HG02798 (cell line): ENCODE measurements around the gene COL9A1.
"Not testable (repeated sequence)": the region's sequence is repeated elsewhere in the genome, so short reads cannot be mapped to it uniquely, and the experiment has no call there.

Experiments used
- ATAC-seq: cut with Tn5 transposase; IDR thresholded peaks from one replicate; pipeline ENCODE4 v1.9.1; 2021; ENCODE audit warnings: mild to moderate bottlenecking; ENCODE audit not compliant: unreplicated experiment, poor library complexity

Gene COL9A1

GRCh38 chr6:70303034-70303525, at the start of gene COL9A1:
COL9A1 (minus strand) TSS chr6:70303084; CDS start chr6:70302924, 160 bp downstream.
- ATAC-seq = no peak

- ATAC-seq = no peak
These were observed 48.6 kb upstream of the COL9A1 start for GRCh38 chr6:70351461-70351860.

- no peak for ATAC-seq
These were observed 42.7 kb upstream of the COL9A1 start for GRCh38 chr6:70345619-70346018.

GRCh38 chr6:70343313-70343712, 40.4 kb upstream of the COL9A1 start:
- ATAC-seq = no peak

GRCh38 chr6:70339810-70340209, 36.9 kb upstream of the COL9A1 start:
- not testable (repeated sequence) for ATAC-seq

- ATAC-seq = no peak
These were observed 35.9 kb upstream of the COL9A1 start for GRCh38 chr6:70338775-70339174.

- ATAC-seq = no peak
These were observed 34.8 kb upstream of the COL9A1 start for GRCh38 chr6:70337743-70338105.

- no peak for ATAC-seq
These were observed 34.3 kb upstream of the COL9A1 start for GRCh38 chr6:70336996-70337742.

- ATAC-seq = no peak
These were observed 24.2 kb upstream of the COL9A1 start for GRCh38 chr6:70327036-70327435.

- no peak for ATAC-seq
These were observed 22.1 kb upstream of the COL9A1 start for GRCh38 chr6:70325009-70325408.

GRCh38 chr6:70317799-70318198, 14.9 kb upstream of the COL9A1 start:
- ATAC-seq = not testable (repeated sequence)

- ATAC-seq = peak; percentile 60
These were observed 12.3 kb upstream of the COL9A1 start for GRCh38 chr6:70315079-70315751.

GRCh38 chr6:70314296-70314695, 11.4 kb upstream of the COL9A1 start:
- no peak for ATAC-seq

GRCh38 chr6:70312165-70312745, 9.4 kb upstream of the COL9A1 start:
- peak; percentile 54 for ATAC-seq

- no peak for ATAC-seq
These were observed 7.3 kb upstream of the COL9A1 start for GRCh38 chr6:70310063-70310694.

GRCh38 chr6:70309243-70309642, 6.4 kb upstream of the COL9A1 start:
- no peak for ATAC-seq

- not testable (repeated sequence) for ATAC-seq
These were observed 5.3 kb upstream of the COL9A1 start for GRCh38 chr6:70308142-70308541.

GRCh38 chr6:70307008-70307407, 4.1 kb upstream of the COL9A1 start:
- ATAC-seq = no peak

- ATAC-seq = no peak
These were observed 1.7 kb upstream of the COL9A1 start for GRCh38 chr6:70304616-70305015.

- no peak for ATAC-seq
These were observed 3.4 kb downstream of the COL9A1 start for GRCh38 chr6:70299456-70299855.

- ATAC-seq = no peak
These were observed 4.8 kb downstream of the COL9A1 start for GRCh38 chr6:70298068-70298467.
